ENCODE data around the gene CEP350. TPM values are rescaled to one million over a fixed set of nuclear protein-coding genes. Genes with fewer than 3 reads are reported as not detected.

The CEP350 gene
- total and polyA plus RNA-seq, 10 of the 15 experiments (the other 5 are each of a cell fraction or from before 2014, with no cell fraction given) = 5.2 to 46.0 (median 23.1) TPM

GRCh38 chr1:179954493-179955286, at the start of gene CEP350 (continued):
- TF ChIP-seq NKRF (conservative IDR thresholded peaks at IDR 0.05) = peak; percentile 92
- TF ChIP-seq, protein P1, sequence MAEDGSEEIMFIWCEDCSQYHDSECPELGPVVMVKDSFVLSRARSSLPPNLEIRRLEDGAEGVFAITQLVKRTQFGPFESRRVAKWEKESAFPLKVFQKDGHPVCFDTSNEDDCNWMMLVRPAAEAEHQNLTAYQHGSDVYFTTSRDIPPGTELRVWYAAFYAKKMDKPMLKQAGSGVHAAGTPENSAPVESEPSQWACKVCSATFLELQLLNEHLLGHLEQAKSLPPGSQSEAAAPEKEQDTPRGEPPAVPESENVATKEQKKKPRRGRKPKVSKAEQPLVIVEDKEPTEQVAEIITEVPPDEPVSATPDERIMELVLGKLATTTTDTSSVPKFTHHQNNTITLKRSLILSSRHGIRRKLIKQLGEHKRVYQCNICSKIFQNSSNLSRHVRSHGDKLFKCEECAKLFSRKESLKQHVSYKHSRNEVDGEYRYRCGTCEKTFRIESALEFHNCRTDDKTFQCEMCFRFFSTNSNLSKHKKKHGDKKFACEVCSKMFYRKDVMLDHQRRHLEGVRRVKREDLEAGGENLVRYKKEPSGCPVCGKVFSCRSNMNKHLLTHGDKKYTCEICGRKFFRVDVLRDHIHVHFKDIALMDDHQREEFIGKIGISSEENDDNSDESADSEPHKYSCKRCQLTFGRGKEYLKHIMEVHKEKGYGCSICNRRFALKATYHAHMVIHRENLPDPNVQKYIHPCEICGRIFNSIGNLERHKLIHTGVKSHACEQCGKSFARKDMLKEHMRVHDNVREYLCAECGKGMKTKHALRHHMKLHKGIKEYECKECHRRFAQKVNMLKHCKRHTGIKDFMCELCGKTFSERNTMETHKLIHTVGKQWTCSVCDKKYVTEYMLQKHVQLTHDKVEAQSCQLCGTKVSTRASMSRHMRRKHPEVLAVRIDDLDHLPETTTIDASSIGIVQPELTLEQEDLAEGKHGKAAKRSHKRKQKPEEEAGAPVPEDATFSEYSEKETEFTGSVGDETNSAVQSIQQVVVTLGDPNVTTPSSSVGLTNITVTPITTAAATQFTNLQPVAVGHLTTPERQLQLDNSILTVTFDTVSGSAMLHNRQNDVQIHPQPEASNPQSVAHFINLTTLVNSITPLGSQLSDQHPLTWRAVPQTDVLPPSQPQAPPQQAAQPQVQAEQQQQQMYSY (CRISPR knock-in tag; IDR thresholded peaks at IDR 0.05) = no peak
- TF ChIP-seq POU2F2 (IDR thresholded peaks at IDR 0.05; ENCODE audit: borderline replicate concordance, low read depth, low read length) = peak; percentile 57; the same call in 1 of the 3 replicates
- TF ChIP-seq MTA3 (IDR thresholded peaks at IDR 0.05; ENCODE audit: borderline replicate concordance, low read length) = no peak
- TF ChIP-seq BCL11A (IDR thresholded peaks at IDR 0.05; ENCODE audit: low read depth, low read length) = peak; percentile 4; the same call in 1 of the 2 replicates
- no peak for TF ChIP-seq ATF2 (IDR thresholded peaks at IDR 0.05; ENCODE audit: low read length)
- TF ChIP-seq, protein P2, sequence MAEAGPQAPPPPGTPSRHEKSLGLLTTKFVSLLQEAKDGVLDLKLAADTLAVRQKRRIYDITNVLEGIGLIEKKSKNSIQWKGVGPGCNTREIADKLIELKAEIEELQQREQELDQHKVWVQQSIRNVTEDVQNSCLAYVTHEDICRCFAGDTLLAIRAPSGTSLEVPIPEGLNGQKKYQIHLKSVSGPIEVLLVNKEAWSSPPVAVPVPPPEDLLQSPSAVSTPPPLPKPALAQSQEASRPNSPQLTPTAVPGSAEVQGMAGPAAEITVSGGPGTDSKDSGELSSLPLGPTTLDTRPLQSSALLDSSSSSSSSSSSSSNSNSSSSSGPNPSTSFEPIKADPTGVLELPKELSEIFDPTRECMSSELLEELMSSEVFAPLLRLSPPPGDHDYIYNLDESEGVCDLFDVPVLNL (IDR thresholded peaks at IDR 0.05; ENCODE audit: low read depth, low read length) = no peak
- TF ChIP-seq HDGF (IDR thresholded peaks at IDR 0.05) = peak; percentile 98
- TF ChIP-seq BHLHE40 (IDR thresholded peaks at IDR 0.05; ENCODE audit: borderline replicate concordance in 1 of 2, low read depth in 2 of 2, low read length in 1 of 2) = peak in 1 of 2 experiments; percentile 71; a peak in 2 of 4 replicates

All from GM12878 (cell line).